ENCODE data around the gene CHML. TPM values are rescaled to one million over a fixed set of nuclear protein-coding genes. Genes with fewer than 3 reads are reported as not detected.

CHML gene
- total RNA-seq, 1 donor from 2014 or later: 35.2 TPM

GRCh38 chr1:241600496-241600901 lies 39.7 kb downstream of the CHML start:
- no peaks in the 10 kb centered on the region for H3K27me3 Mint-ChIP-seq
- TF ChIP-seq CTCF (IDR thresholded peaks at IDR 0.05): no peak
- DNase-seq (no peak), ATAC-seq (ENCODE audit: low read depth) (peak; percentile 64)
- H3K4me3 Mint-ChIP-seq: peak overlapping the region; percentile 9
- peak overlapping the region; percentile 78 for H3K27ac Mint-ChIP-seq
- intact Hi-C loops (cut with micrococcal nuclease): loop anchor here (5.0 kb wide), 1 partner anchor 37 kb away; no protein-coding TSS in a partner anchor
- H3K4me1 Mint-ChIP-seq: peaks cover 74% of the 10 kb centered on the region
- ChIA-PET CTCF (interaction anchor here (1.6 kb wide), 1 partner anchor 10 kb away, joined by 5 read pairs; no protein-coding TSS in a partner anchor), POLR2A (interaction anchor here (0.7 to 1.7 kb wide), 5 partner anchors 9 to 68 kb away, joined by 4 to 7 read pairs (median 5); partner anchors contain the start of gene KMO)
- H3K9me3 Mint-ChIP-seq: no peaks in the 10 kb centered on the region
- H3K36me3 Mint-ChIP-seq (ENCODE audit: low read depth): peaks cover 45% of the 10 kb centered on the region

GRCh38 chr1:241598249-241598648 lies 41.9 kb downstream of the CHML start:
- Mint-ChIP-seq H3K27me3 (no peaks in the 10 kb centered on the region), H3K36me3 (ENCODE audit: low read depth) (peaks cover 53% of the 10 kb centered on the region), H3K4me3 (peak overlapping the region; percentile 48), H3K27ac (peak overlapping the region; percentile 86), H3K9me3 (no peaks in the 10 kb centered on the region), H3K4me1 (peaks cover 63% of the 10 kb centered on the region)
- intact Hi-C loops (cut with micrococcal nuclease): loop anchor here (1.0 kb wide), 1 partner anchor 67 kb away; no protein-coding TSS in a partner anchor
- no peak for DNase-seq
- ChIA-PET POLR2A (interaction anchor here (0.5 to 2.3 kb wide), 5 partner anchors 29 to 79 kb away, joined by 3 to 13 read pairs (median 6); partner anchors contain the start of genes CHML and OPN3), CTCF (interaction anchor here (1.2 to 1.9 kb wide), 2 partner anchors 13 to 46 kb away, joined by 7 to 8 read pairs; no protein-coding TSS in a partner anchor)
- no peak for TF ChIP-seq CTCF (IDR thresholded peaks at IDR 0.05)
- peak; percentile 71 for ATAC-seq (ENCODE audit: low read depth)

GRCh38 chr1:241596633-241597032 lies 43.5 kb downstream of the CHML start:
- ChIA-PET POLR2A (interaction anchor here (1.0 to 2.6 kb wide), 7 partner anchors 29 to 77 kb away, joined by 3 to 13 read pairs (median 6); partner anchors contain the start of genes CHML, FH and OPN3), CTCF (interaction anchor here (1.9 kb wide), 1 partner anchor 45 kb away, joined by 7 read pairs; no protein-coding TSS in a partner anchor)
- H3K27ac Mint-ChIP-seq: peak overlapping the region; percentile 86
- H3K4me1 Mint-ChIP-seq: peaks cover 62% of the 10 kb centered on the region
- no peaks in the 10 kb centered on the region for H3K9me3 Mint-ChIP-seq
- ATAC-seq (ENCODE audit: low read depth) (peak; percentile 52), DNase-seq (no peak)
- peak overlapping the region; percentile 9 for H3K4me3 Mint-ChIP-seq
- no peaks in the 10 kb centered on the region for H3K27me3 Mint-ChIP-seq
- peaks cover 52% of the 10 kb centered on the region for H3K36me3 Mint-ChIP-seq (ENCODE audit: low read depth)
- intact Hi-C loops (cut with micrococcal nuclease): loop anchor here (1.0 kb wide), 2 partner anchors 14 to 44 kb away; no protein-coding TSS in a partner anchor
- TF ChIP-seq CTCF (IDR thresholded peaks at IDR 0.05): no peak

- DNase-seq (no peak), ATAC-seq (ENCODE audit: low read depth) (no peak)
- no peak overlapping the region for H3K4me3 Mint-ChIP-seq
- peak overlapping the region; percentile 75 for H3K27ac Mint-ChIP-seq
- intact Hi-C loops (cut with micrococcal nuclease): no loop called here
- H3K36me3 Mint-ChIP-seq (ENCODE audit: low read depth): peaks cover 71% of the 10 kb centered on the region
- no peaks in the 10 kb centered on the region for H3K9me3 Mint-ChIP-seq
- H3K4me1 Mint-ChIP-seq: peaks cover 50% of the 10 kb centered on the region
- no peak for TF ChIP-seq CTCF (IDR thresholded peaks at IDR 0.05)
- ChIA-PET POLR2A (no interaction called here), CTCF (no interaction called here)
- no peaks in the 10 kb centered on the region for H3K27me3 Mint-ChIP-seq
Observed at GRCh38 chr1:241593186-241593585, 47.0 kb downstream of the CHML start.

- ATAC-seq (ENCODE audit: low read depth) (peak; percentile 54), DNase-seq (no peak)
- ChIA-PET CTCF (interaction anchor here (1.8 kb wide), 1 partner anchor 62 kb away, joined by 5 read pairs; no protein-coding TSS in a partner anchor), POLR2A (interaction anchor here (1.8 kb wide), 1 partner anchor 8 kb away, joined by 5 read pairs; no protein-coding TSS in a partner anchor)
- Mint-ChIP-seq H3K36me3 (ENCODE audit: low read depth) (peaks cover 77% of the 10 kb centered on the region), H3K9me3 (no peaks in the 10 kb centered on the region), H3K4me3 (no peak overlapping the region), H3K27me3 (no peaks in the 10 kb centered on the region), H3K27ac (peak overlapping the region; percentile 75), H3K4me1 (peaks cover 42% of the 10 kb centered on the region)
- intact Hi-C loops (cut with micrococcal nuclease): no loop called here
- no peak for TF ChIP-seq CTCF (IDR thresholded peaks at IDR 0.05)
Observed at GRCh38 chr1:241592273-241592958, 47.8 kb downstream of the CHML start.

Measured in activated B cell treated with CpG ODN at 0.5 μM for 24 hours (primary cell).